ENCODE measurements around the gene CCSER1. TPM values are rescaled to one million over a fixed set of nuclear protein-coding genes. Genes with fewer than 3 reads are reported as not detected.

Gene CCSER1
- total and polyA plus RNA-seq, 8 donors = 2.0 to 9.0 (median 4.2) TPM

DNA sequence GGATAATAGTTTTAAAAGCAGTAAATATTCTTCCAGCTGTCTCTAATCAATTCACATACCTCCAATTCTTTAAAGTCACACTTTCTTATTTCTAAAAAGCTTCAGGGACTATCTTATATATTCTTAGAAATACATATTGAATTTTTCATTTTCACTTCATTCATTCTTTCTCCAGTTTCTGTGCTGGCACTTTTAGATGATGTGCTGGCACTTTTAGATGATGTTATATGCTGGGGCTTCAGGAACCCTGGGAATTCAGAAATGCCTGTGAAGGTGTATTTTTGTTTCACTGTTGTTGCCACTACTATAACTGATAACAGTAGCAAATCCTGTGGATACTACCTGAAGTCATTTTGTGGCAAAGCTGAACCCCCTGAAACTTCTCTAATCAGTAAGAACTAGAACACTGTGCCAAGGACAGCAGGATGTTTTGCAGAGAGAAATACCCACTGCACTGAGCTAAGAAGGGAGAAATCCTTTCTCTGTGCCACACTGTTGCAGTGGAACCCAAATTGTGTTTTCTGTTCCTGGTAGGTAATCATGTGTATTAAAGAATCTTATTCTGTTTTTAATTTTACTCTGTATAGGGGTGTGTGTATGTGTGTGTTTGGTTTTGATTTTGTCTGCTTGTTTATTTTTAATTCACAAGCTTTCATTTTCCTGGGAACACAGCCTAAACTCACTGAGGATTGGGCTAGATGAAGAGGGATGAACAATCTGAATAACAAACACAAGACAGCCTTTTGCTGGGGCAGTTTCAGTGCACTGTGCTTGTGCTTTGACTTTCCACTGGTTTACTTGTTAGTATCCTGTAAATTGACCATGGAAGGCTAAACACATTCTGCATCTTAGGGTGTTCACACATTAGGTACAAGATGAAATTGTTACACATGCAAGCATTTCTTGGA lies 898.3 kb downstream of the CCSER1 start:
- intact Hi-C loops (cut with DNase I) = no loop called here
- Histone ChIP-seq H3K4me3 (no peak overlapping the region), H3K4me1 (no peaks in the 10 kb centered on the region), H3K27me3 (no peaks in the 10 kb centered on the region), H3K36me3 (no peaks in the 10 kb centered on the region), H3K27ac (no peak overlapping the region), H3K9me3 (no peaks in the 10 kb centered on the region)
- no peak for TF ChIP-seq CTCF (IDR thresholded peaks at IDR 0.05)
- ATAC-seq = no peak
- DNase-seq = no peak

- intact Hi-C loops (cut with DNase I) = no loop called here
- no peaks in the 10 kb centered on the region for H3K27me3 ChIP-seq
- ATAC-seq = no peak
- H3K4me1 ChIP-seq = no peaks in the 10 kb centered on the region
- no peak overlapping the region for H3K4me3 ChIP-seq
- no peak for DNase-seq
- no peak for TF ChIP-seq CTCF (IDR thresholded peaks at IDR 0.05)
- H3K9me3 ChIP-seq = no peaks in the 10 kb centered on the region
- H3K27ac ChIP-seq = no peak overlapping the region
- no peaks in the 10 kb centered on the region for H3K36me3 ChIP-seq
Observed at GRCh38 chr4:91028228-91028627, 901.0 kb downstream of the CCSER1 start.

GRCh38 chr4:91031761-91032160 lies 904.6 kb downstream of the CCSER1 start:
- no peaks in the 10 kb centered on the region for H3K27me3 ChIP-seq
- no peak for DNase-seq
- no peak for ATAC-seq
- no peaks in the 10 kb centered on the region for H3K36me3 ChIP-seq
- intact Hi-C loops (cut with DNase I) = no loop called here
- no peaks in the 10 kb centered on the region for H3K9me3 ChIP-seq
- H3K27ac ChIP-seq = no peak overlapping the region
- no peak for TF ChIP-seq CTCF (IDR thresholded peaks at IDR 0.05)
- H3K4me1 ChIP-seq = no peaks in the 10 kb centered on the region
- no peak overlapping the region for H3K4me3 ChIP-seq

GRCh38 chr4:91032725-91033445 lies 905.7 kb downstream of the CCSER1 start:
- H3K27ac ChIP-seq = no peak overlapping the region
- intact Hi-C loops (cut with DNase I) = no loop called here
- no peak for ATAC-seq
- no peaks in the 10 kb centered on the region for H3K27me3 ChIP-seq
- no peak for TF ChIP-seq CTCF (IDR thresholded peaks at IDR 0.05)
- no peaks in the 10 kb centered on the region for H3K36me3 ChIP-seq
- H3K9me3 ChIP-seq = no peaks in the 10 kb centered on the region
- DNase-seq = no peak
- H3K4me1 ChIP-seq = no peaks in the 10 kb centered on the region
- no peak overlapping the region for H3K4me3 ChIP-seq

DNA sequence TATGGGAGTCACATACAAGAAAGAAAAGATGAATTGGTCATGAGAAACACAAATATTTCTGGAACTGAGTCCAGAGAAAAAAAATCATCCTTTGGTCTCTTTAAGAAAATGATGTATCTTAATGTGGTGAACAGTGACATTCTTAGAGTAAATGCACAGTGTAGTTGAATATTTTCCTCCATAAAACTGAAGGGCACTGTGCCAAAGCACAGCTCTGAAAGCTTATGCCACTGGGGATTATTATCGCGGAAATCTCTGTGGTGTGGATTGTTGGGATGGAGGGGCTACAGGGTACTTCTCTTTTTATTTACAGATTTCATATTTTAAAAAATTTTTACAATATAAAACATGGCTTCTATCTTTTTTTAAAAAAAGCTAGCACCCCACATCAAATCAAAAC lies 908.1 kb downstream of the CCSER1 start:
- no peaks in the 10 kb centered on the region for H3K4me1 ChIP-seq
- H3K9me3 ChIP-seq = no peaks in the 10 kb centered on the region
- no peak overlapping the region for H3K4me3 ChIP-seq
- DNase-seq (no peak), ATAC-seq (no peak)
- no peaks in the 10 kb centered on the region for H3K36me3 ChIP-seq
- TF ChIP-seq CTCF (IDR thresholded peaks at IDR 0.05) = no peak
- no peaks in the 10 kb centered on the region for H3K27me3 ChIP-seq
- H3K27ac ChIP-seq = no peak overlapping the region
- intact Hi-C loops (cut with DNase I) = no loop called here
